Medulla oblongata (tissue), 1 donor: ENCODE data around the gene SPEM2.

Source experiments
- DNase-seq: peaks from one replicate; pipeline ENCODE4 v3.0.0-alpha.2; 2015; ENCODE audit errors: extremely low spot score

SPEM2 gene

GRCh38 chr17:7425316-7425715 is at the start of gene SPEM2:
TSS of gene SPEM2 (plus strand) at chr17:7425616. CDS start at chr17:7425689, 73 bp downstream.
- DNase-seq = no peak

DNA sequence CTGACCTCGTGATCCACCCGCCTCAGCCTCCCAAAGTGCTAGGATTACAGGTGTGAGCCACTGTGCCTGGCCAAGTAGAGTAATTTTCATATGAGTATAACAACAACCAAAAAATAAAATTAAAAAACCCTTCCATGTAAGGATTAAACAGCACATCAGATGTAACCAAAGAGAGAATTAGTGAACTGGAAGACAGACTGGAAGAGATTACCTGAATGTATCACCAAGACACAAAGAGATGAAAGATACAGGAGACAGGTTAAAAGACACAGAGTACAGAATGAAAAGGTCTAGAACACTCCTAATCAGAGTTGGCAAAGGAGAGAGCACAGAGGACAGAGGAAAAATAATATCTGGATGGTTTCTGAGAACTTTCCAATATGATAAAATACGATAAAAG is 46.3 kb upstream of the SPEM2 start:
- DNase-seq = no peak

DNA sequence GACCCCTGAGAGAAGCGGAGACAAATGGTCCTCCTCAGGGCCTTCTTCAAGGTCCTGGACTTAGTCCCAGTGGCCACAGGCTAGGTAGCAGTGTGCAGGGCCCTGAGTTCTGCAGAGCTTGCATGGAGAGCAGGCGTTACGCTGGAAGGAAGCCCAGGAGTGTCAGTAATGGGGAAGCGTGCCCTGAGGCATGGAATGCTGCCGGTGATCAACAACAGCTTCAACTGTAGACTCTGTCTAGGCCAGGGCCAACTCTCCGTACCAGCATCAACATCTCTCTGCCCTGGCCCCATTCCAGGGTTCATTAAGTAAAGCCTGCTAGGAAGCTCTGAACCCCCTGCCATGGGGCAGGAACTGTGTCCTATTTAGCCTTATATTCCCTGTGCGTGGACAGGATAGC is 45.1 kb upstream of the SPEM2 start:
- no peak for DNase-seq

GRCh38 chr17:7380855-7381683 is 44.3 kb upstream of the SPEM2 start, which contains the start of gene TNK1:
TSS of gene TNK1 (plus strand) at chr17:7381089. CDS start at chr17:7382927, 1,838 bp downstream.
- no peak for DNase-seq

DNA sequence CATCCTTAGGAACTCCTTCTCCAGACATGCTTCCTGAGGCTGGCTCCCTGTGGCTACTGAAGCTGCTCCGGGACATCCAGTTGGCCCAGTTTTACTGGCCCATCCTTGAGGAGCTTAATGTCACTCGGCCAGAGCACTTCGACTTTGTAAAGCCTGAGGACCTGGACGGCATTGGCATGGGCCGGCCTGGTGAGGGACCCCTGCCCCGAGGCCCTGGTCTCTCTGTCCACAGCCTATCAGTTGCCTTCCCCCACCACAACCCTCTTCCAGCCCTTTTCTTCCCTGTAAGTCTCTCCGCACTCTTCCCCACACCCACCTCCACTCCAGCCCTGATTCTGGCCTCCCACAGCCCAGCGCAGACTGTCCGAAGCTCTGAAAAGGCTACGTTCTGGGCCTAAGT is 42.5 kb upstream of the SPEM2 start:
- no peak for DNase-seq

GRCh38 chr17:7383371-7383741 is 42.1 kb upstream of the SPEM2 start:
- DNase-seq = no peak

- no peak for DNase-seq
Observed at GRCh38 chr17:7383742-7384488, 41.5 kb upstream of the SPEM2 start.

DNA sequence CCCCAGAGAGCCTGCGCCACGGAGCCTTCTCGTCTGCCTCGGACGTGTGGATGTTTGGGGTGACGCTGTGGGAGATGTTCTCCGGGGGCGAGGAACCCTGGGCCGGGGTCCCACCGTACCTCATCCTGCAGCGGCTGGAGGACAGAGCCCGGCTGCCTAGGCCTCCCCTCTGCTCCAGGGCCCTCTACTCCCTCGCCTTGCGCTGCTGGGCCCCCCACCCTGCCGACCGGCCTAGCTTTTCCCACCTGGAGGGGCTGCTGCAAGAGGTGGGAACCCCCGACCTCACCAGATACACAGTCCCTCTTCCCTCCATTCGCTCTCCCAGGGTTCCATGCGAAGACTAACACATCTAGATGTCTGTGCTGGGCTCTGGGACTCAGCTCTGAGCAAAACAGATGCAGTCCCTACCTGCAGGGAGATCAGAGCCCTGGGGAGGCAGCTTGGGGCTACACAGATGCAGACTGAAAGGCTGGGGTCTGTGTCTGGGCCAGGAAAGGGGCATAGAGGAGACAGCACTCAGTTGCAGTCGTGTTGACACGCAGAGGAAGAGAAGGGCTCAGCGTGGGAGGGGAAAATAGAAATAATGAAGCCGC is 40.8 kb upstream of the SPEM2 start:
- no peak for DNase-seq

DNA sequence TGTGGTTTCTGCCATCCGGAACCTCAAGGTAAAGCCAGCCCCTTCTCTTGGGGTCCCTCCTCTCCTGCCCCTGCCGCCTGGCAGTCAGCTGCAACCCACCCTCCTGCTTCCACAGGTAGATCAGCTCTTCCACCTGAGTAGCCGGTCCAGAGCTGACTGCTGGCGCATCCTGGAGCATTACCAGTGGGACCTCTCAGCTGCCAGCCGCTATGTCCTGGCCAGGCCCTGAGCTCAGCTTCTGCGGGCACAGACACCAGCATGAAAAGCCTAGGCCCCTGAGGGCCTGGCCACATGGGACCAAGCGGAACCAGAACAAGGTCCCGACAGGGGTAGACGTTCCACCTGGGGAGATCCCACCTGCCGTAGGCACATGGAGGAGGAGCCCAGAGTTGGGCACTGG is 36.6 kb upstream of the SPEM2 start:
- DNase-seq = no peak

- DNase-seq = no peak
Observed at GRCh38 chr17:7389924-7390910, 35.2 kb upstream of the SPEM2 start.

- no peak for DNase-seq
Observed at GRCh38 chr17:7391307-7391706, 34.1 kb upstream of the SPEM2 start.

DNA sequence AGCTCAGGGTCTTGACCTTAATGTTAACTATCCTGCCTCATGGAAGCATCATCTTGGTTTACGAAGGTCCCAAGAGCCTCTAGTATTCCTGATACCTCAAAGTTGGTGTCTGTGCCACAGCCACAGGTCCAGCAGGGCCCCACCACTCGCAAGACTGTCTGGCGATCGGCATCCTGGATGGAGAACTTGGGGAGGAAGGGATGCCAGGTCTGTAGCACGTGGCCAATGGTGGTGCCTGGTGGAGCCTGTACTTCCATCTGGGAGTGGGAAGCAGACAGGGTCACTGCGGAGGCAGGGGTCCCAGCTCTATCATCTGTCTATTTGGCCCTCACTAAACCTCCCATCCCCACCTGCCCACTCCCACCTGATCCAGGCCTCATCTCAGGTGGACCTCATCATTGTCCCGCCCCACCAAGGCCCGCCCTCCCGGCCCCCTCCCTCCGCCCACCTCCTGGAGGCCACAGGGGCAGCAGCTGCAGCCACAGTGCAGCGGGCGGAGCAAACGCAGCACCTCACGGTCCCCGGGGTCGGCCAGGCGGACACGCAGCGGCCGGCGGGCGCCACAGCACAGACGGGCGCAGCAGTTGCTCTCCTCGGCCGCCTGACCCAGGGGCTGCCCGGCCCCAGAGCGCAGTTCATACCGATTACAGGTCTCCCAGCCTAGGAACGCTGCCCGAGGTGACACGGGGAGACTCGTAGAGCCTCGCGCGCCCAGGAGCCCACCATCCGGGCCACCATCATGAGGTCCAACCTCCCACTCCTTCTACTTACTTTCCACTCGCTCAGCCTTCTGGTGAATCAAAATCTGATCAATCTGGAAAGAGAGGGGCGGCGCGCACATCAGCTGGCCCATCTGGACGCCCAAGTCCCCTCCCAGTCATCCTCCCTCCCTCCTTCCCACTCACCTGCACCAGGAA is 32.5 kb upstream of the SPEM2 start:
- DNase-seq = no peak

DNA sequence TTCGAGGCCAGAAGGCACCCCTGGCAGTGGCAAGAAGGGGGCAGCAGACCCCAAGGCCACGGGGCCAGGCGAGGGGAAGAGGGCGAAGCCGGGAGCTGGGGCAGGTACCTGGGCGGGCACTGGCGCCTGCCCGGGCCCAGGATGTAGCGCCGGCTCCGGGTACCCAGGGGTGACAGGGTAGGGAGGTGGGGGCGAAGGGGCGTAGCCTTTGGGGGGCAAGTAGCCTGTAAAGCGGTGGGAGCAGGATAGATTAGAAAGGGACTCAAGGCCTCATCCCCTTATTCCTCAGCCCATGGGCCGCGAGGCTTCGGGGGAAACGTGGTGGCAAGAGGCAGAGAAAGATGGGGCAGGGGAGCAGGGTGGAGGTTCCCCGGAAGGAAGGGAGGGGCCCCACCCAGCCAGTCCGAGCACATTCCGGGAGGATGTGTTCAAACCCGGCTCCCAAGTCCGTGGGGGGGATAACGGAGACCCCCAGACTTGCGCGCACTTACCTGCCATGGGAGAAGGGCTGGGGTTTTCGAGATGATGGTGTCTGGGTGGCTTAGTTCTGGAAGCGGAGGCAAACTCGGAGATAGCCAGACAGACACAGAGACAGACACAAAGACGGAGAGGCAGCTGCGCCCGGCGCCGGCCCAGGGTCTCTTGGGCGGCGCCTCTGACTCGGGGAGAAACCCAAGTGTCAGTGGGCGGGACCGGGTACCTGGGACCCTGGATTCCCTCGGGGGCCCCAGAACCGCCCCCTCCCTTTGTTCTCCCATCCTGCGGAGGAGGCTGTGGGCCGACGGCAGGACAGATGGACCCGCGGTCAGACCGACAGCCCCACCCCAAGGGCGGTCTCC is 31.6 kb upstream of the SPEM2 start:
- DNase-seq = no peak

- peak; percentile 85 for DNase-seq
Observed at GRCh38 chr17:7394452-7395191, 30.8 kb upstream of the SPEM2 start, which contains the start of gene PLSCR3. TSS of gene PLSCR3 (minus strand) at chr17:7394525. CDS start at chr17:7394110, 415 bp downstream.

DNA sequence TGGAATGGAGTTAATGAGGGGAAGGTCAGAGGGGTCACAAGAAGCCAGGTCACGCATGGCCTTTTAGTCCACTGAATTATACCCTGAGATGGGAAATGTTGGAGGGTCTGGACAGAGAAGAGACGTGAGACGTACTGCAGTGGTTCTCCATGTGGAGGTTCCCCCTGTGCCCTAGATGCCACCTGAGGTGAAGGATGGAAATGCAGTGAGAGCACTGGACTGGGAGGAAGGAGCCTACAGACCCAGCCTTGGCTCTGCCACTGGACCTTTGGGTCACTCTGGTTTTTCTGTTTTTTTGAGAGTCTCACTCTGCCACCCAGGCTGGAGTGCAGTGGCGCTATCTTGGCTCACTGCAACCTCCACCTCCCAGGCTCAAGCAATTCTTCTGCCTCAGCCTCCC is 29.3 kb upstream of the SPEM2 start:
- no peak for DNase-seq

GRCh38 chr17:7398612-7399011 is 26.8 kb upstream of the SPEM2 start:
- no peak for DNase-seq

GRCh38 chr17:7403043-7403726 is 22.2 kb upstream of the SPEM2 start:
- peak; percentile 21 for DNase-seq

GRCh38 chr17:7403727-7403976 is 21.8 kb upstream of the SPEM2 start:
- no peak for DNase-seq
